GM18909 (cell line): ENCODE results near the gene PRR22.
"Not testable (repeated sequence)": the region's sequence is repeated elsewhere in the genome, so short reads cannot be mapped to it uniquely, and the experiment has no call there.

Source experiments
- ATAC-seq: cut with Tn5 transposase; IDR thresholded peaks from one replicate; pipeline ENCODE4 v1.9.1; 2021; ENCODE audit warnings: mild to moderate bottlenecking; ENCODE audit not compliant: unreplicated experiment, poor library complexity

The PRR22 gene

GRCh38 chr19:5795382-5795919 is 10.9 kb upstream of the PRR22 start:
- ATAC-seq: no peak

- ATAC-seq: no peak
Observed at GRCh38 chr19:5793188-5793587, 8.6 kb upstream of the PRR22 start.

- no peak for ATAC-seq
Observed at GRCh38 chr19:5792224-5792623, 7.7 kb upstream of the PRR22 start.

GRCh38 chr19:5790559-5791520 is 6.3 kb upstream of the PRR22 start, which contains the start of gene DUS3L:
DUS3L (minus strand) TSS chr19:5791163; CDS start chr19:5791141, 22 bp downstream.
- peak; percentile 93 for ATAC-seq

GRCh38 chr19:5789886-5790558 is 5.5 kb upstream of the PRR22 start:
- no peak for ATAC-seq

- no peak for ATAC-seq
Observed at GRCh38 chr19:5789351-5789761, 4.8 kb upstream of the PRR22 start.

GRCh38 chr19:5788422-5788821 is 3.9 kb upstream of the PRR22 start:
- ATAC-seq: no peak

- ATAC-seq: no peak
Observed at GRCh38 chr19:5787409-5788182, 3.0 kb upstream of the PRR22 start.

- ATAC-seq: no peak
Observed at GRCh38 chr19:5786593-5787408, 2.3 kb upstream of the PRR22 start.

GRCh38 chr19:5785423-5785822 is 877 bp upstream of the PRR22 start:
- ATAC-seq: no peak

- no peak for ATAC-seq
Observed at GRCh38 chr19:5782945-5783919, 1.3 kb downstream of the PRR22 start.

GRCh38 chr19:5782322-5782721 is 2.2 kb downstream of the PRR22 start:
- no peak for ATAC-seq

- not testable (repeated sequence) for ATAC-seq
Observed at GRCh38 chr19:5780916-5781315, 3.6 kb downstream of the PRR22 start.

- no peak for ATAC-seq
Observed at GRCh38 chr19:5778402-5778801, 6.1 kb downstream of the PRR22 start.

- ATAC-seq: no peak
Observed at GRCh38 chr19:5775668-5776309, 8.8 kb downstream of the PRR22 start.

GRCh38 chr19:5774921-5775320 is 9.6 kb downstream of the PRR22 start:
- ATAC-seq: no peak

GRCh38 chr19:5773276-5773675 is 11.3 kb downstream of the PRR22 start:
- no peak for ATAC-seq

GRCh38 chr19:5772416-5772815 is 12.1 kb downstream of the PRR22 start:
- ATAC-seq: no peak
